KBM-7 (cell line): ENCODE data around the gene ACAD9.
"Not testable (repeated sequence)": the region's sequence is repeated elsewhere in the genome, so short reads cannot be mapped to it uniquely, and the experiment has no call there.

Experiments
- DNase-seq: peaks from one replicate; pipeline ENCODE4 v3.0.0-alpha.2; 2015
- in situ Hi-C: fragments of 300-500 bp; cut with MboI; formaldehyde crosslinking; loops from 2 replicates; pipeline ENCODE4 v1.14.3; 2020; ENCODE audit warnings: low sequenced_read_pairs, low pct_unique_long_range_greater_than_20kb, mixed read lengths

The ACAD9 gene

DNA sequence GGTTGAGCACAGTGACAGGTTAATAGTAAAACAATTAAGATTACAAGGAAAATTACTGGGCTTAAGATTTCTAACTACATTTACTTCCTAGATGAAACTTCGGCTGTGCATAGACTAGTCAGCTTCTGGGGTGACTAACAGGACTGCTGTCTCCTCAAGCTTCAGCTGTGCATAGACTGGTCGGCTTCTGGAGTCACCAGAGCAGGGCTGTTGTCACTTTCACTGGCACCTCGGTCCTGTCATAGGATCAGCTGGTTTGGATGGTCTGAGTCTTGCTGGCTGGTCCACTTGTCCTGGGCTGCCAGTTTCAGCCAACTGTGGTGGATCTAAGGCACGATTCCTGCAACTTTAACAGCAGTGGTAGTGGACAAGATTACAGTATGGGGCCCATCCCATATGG lies 23.9 kb upstream of the ACAD9 start:
- DNase-seq: no peak
- in situ Hi-C loops: no loop called here

DNA sequence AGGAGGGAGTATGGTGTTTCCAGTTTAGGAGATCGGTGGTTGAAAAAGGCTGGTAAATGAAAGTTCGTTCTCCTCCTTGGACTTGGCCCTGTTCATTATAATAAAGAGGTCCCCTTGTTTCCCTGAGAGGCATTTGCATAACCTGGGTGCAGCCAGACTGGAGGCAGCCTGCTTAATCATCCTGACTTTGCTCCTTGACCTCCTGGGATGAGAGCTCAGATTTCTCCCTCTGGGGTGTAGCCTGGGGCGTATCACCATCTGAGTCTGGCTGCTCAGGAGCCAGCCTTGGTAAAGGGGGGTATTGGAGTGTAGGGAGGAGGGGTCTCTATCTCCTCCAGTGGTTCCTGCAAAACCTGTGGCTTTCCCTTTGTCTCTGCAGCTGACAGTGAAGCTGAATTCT lies 21.3 kb upstream of the ACAD9 start:
- in situ Hi-C loops: no loop called here
- no peak for DNase-seq

DNA sequence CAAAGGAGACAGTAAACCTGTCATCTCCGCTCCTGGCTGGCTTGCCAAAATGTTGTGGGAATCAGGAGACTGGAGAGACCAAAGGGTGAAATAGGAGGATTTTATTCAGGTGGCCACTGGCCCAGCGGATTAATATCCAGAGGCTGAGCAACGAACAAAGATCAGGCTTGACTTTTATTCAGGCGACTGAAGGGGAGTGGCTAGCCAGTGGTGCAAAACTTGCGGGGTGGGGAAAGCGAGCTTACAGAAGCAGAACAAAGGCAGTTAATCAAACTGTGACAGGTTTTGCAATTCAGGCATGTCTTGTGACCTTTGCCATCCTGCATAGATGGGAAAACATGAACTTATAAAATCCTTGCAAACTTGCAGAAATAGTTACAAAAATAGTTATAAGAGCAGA lies 19.8 kb upstream of the ACAD9 start:
- in situ Hi-C loops: no loop called here

DNA sequence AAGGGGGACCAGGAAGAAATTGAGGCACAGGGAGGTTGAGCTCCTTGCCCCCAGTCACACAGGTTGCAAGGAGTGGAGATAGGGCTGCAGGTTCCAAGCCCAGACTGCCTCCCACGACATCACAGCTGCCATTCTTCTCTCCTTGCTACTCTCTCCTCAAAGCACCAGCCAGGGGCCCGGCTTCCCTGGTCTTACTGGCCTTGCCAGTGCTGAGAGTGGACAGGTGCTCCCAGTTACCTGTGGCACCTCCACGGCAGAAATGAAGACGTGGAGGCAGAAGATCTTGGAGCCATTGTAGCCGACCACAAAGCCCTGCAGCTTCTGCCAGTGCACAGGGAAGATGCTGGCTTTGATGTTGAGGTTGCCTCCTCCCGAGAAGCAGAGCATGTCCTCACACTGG lies 17.9 kb upstream of the ACAD9 start:
- in situ Hi-C loops: no loop called here
- DNase-seq: no peak

More for the DNA sequence above, 19.8 kb upstream of the ACAD9 start:
- DNase-seq: peak; percentile 51

DNA sequence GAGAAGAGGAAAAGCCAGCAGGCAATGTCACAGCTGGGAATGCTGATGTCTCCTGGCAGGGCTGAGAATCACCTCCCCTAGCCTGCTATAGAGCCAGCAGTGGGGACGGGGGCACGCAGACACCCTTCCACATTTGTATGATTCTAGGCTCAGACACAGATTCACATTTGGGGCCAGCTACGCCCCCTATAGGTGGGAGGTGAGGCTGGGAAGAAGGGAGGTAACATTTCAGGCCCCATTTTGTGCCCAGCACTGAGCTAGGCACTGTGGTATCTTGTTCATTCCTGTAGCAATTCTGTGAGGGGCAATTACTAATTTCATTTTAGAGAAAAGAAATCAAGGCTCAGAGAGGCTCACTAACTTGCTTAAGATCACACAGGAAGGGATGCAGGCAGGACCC lies 15.9 kb upstream of the ACAD9 start:
- DNase-seq: peak; percentile 15

DNA sequence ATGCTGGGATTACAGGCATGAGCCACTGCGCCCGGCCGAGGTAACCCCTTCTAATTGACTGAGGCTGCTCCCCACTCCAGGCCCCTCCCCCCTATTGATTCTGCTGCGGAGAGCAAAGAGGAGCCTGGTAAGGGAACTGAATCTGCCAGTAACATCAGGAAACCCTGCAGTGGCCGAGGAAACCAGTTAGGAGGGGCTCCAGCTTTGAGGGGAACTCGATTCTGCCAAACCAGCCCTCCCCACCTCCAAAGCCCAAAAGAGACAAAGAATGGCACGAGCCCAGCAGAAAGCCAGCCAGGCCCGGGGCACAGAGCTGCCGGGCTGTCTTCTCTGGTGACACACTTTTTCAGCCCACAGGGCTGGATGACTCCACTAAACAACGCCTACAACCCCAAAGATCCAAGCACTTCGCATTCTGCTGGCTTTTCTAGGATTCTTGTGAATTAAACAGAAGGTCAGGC lies 15.0 kb upstream of the ACAD9 start:
- in situ Hi-C loops: no loop called here
- DNase-seq: no peak

More for the DNA sequence above, 15.9 kb upstream of the ACAD9 start:
- in situ Hi-C loops: no loop called here

DNA sequence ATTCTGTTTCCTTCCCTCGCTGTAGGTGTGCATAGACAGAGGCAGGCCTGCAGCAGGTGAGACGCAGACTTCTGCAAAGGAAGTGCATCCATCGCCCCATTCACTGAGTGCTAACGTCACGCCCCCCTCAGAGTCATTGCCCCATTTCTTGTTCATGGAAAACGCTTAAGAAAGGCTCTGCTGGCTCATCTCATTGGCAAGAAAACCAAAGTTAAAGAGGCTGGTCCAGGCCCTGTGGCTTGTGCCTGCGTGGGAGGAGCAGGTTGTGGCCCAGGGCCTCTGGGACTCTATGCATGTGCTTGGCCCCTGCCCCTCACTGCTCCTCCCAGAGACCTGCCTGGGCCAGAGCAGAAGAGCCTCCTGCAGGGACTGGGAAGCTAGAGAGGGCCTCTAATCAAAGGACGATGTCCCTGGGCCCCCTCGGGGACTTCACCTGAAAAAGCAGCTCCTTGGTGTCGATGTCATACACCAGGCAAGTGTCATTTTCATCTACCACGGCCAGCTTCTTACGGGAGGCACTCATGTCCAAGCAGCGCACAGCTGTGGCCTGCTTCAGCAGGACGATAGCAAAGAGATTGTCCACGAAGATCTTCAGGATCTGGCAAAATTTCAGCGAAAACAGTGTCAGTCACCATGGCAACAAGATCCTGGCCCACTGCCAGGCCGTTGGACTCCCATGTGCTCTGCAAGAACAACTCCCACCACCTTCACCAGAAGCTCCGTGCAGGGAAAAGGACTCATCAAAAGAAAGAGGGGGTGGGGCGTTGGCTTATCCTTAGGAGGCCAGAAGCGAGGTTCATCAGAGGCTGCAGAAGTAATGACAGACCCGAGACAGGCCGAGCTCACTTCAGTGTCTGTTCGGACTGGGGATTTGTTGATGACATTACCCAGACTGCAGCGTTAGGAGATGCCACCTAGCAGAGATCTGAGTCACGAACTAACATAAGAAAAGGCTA lies 14.3 kb upstream of the ACAD9 start:
- peak; percentile 65 for DNase-seq
- in situ Hi-C loops: not testable (repeated sequence)

DNA sequence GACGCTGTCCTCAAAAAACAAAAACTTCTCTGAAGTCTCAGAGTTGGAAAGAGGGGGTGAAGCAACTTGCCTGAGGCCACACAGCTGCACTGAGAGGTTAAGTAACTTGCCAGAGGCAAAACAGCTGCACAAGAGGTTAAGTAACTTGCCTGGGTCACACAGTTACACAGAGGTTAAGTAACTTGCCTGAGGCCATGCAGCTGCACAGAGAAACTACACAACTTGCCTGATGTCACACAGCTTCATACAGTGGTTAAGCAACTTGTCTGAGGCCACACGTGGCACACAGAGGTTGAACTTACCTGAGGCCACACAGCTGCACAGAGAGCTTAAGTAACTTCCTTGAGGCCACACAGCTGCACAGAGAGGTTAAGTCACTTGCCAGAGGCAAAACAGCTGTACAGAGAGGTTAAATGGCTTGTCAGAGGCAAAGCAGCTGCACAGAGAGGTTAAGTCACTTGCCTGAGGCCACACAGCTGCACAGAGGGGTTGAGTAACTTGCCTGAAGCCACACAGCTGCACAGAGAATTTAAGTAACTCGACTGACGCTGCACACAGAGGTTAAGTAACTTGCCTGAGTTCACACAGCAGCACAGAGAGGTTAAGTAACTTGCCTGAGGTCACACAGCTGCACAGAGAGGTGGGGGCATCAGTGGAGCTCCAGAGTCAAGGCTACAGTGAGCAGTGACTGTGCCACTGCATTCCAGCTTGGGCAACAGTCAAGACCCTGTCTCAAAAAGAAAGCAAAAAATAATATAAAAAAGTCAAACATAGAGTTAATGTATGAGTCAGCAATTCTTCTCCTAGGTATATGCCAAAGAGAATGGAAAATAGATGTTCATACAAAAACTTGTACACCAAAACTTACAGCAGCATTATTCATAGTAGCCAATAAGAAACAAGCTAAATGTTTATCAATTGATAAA lies 12.0 kb upstream of the ACAD9 start:
- no peak for DNase-seq
- in situ Hi-C loops: no loop called here

DNA sequence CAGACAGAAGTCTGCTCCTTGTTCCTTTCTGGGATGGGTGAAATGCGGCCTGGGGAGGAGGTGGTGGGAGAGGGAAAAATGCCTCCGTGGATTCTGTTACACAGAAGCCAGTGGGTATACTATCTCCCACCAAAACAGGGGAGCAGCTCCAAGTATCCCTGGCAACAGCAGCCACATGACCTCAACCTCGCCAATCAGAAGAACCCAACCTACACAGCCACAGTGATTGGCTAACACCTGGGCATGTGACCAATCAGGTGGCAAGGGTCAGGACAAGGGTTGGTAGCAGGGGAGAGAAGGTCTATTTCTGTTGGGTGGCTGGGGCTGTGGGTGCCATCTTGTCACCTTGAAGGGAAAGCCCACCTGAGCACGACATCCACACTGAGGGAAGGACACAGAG lies 9.1 kb upstream of the ACAD9 start:
- in situ Hi-C loops: no loop called here
- DNase-seq: no peak

DNA sequence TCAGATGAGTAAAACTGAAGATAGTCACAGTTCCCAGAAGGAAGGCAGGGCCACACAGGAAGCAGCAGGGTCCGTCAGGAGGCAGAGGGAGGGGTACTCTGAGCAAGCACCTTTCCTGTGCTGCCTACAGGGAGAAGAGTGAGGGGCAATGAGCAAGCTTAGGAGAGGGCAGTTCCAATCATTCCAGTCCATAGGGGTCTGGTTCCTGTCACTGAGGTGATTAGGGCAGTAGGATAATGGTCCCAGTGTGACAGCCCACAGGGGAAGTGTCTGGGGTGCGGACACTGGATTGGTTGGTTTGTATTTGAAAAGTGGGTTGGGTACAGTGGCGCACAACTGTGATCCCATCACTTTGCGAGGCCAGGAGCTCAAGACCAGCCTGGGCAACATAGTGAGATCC lies 7.1 kb upstream of the ACAD9 start:
- in situ Hi-C loops: no loop called here
- no peak for DNase-seq

DNA sequence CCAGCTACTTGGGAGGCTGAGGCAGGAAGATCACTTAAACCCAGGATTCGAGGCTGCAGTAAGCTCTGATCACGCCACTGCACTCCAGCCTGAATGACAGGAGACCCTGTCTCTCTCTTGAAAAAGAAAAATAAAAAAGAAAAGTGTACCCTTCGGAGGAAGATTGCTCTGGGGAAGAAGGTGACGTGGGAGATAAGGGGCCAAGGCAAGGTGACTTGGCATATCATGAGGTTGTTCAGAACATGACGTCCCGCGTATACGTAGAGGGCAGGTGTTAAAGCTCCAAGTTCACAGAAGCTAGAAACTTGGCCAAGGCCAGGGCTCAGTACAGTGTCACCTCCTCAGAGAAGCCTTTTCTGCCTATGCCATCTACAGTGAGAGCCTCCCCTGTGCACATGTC lies 6.7 kb upstream of the ACAD9 start:
- in situ Hi-C loops: no loop called here
- no peak for DNase-seq

DNA sequence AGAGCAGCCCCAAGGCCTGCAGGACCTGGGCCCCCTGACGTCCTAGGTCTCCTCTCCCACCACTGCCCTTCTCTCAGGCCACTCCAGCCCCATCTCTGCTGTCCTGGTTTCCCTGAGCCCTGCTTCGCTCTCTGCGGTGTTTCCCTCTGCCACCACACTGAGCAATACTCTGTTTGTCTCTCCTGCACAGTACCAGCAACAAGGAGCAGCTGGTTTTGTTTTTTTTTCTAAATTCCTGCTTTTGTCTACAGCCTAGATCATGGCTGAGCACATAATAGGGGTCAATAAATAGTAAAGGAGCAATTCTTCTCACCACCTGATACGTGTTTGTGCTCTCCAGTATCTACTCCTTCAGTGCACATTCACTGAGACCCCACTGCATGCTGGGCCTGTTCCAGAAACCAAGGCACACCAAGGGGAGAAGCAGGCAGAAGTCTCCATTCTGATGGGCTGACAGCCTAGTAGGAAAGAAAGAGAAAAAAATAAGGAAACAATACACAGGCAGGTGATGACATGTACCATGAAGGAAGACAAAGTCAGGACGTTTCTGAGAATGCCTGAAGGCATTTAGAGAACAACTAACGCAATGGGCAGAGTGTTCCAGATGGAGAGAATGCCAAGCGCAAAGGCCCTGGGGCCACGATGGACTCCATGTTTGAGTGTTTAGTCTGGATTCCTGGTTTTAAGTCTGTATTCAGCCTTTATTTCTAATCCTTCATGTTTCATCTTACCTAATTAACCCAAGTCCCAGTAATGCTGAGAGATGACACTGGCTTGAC lies 6.0 kb upstream of the ACAD9 start:
- DNase-seq: no peak
- in situ Hi-C loops: no loop called here

DNA sequence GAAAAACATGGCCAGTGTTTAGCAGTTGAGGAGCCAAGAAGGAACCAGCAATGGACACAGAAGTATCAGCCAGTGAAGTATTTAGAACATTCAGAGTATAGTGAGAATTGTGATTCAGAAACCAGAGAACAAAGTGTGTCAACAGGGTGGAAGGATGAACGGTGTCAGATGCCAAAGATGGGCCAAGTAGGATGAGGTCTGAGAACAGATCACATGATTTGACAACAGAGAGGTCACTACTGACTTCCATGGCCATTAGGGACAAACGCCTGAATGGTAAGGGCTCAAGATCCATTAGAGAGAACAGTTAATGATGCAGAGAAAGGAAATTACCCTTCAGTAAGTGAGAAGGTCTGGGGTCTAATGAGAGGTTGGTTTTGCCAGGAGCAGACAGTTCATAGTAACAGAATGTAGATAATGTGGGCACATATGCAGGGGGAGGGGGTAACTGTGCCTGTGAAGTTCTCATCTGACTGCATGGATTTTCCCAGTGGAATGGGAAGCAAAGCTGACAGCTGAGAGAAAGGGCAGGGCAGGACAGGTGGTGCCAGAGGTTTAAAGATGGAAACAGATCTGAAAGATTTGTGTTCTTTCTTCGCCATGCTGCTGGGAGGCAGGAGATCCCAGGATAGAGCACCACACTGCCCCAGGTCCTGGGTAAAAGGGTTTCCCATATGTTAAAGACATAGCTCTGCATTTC lies 4.8 kb upstream of the ACAD9 start:
- in situ Hi-C loops: no loop called here
- DNase-seq: no peak

DNA sequence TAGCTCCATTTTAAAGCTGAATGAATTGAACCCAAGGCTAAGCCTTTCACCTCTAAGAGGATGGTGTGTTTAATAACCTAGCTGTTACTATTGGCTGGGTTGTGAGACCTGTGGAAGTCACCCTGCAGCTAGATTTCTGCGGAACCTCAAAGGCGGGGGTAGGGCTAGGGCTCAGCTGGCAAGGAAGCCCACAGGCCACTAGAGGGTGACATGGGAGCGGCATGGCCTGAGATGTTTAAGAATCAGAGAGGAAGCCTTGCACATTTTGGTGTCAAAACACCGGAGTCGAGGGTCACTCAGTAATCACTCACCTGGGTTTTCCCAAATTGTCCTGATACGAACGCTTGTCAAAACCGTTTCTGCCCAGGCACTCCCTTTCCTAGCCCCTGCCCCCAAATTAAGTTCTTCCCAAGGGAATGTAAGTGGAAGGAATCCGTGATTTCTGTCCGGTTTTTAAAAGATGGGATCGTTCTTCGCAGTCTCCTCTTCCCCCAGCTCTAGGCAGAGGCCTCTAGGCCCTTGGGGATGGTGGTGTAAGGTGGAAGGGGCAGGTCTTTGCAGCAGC lies 3.8 kb upstream of the ACAD9 start:
- peak; percentile 73 for DNase-seq
- in situ Hi-C loops: no loop called here

DNA sequence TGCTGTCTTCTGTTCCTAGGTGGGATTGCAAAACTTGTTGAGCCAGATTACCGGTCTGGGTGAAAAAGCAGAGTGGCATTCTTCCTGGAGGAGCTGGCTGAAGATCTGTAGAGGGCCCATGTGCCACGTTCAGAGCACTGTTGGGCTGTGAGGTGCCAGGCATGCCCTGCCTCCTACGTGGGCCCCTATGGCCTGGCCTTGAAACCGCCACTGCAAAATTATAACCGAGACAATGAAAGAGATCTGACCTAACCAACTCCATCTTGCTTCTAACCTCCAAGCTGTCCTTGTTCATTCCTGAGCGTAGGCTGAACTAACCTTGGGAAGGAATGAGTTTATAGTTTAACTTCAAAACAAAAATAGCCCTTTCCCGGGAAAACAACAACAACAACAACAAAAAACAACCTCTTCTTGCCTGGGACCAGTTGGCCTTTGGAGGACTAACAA lies 1.4 kb upstream of the ACAD9 start:
- no peak for DNase-seq
- in situ Hi-C loops: no loop called here

DNA sequence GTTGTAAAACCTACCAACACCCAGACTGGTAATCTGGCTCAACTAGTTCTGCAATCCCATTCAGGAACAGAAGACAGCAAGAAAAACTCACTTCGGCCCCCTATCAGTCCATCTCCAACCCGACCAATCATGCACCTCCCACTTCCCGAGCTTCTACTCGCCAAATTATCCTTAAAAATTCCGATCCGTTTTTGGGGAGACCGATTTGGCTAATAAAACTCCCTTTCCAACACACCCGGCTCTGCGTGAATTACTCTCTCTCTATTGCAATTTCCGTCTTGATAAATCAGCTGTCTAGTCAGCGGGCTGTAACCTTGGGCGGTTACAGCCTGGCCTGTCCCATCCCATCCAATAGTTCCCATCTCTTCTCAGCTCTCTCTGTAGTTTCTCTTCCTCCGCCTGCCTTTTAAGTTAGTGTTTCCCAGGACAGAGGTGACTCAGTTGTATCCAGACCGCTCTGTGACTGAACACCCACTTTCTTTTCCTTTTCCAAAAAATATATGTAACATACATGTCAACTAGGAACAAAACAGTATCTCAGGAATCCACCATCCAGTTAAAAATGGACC lies 780 bp upstream of the ACAD9 start:
- in situ Hi-C loops: no loop called here
- DNase-seq: peak; percentile 61

DNA sequence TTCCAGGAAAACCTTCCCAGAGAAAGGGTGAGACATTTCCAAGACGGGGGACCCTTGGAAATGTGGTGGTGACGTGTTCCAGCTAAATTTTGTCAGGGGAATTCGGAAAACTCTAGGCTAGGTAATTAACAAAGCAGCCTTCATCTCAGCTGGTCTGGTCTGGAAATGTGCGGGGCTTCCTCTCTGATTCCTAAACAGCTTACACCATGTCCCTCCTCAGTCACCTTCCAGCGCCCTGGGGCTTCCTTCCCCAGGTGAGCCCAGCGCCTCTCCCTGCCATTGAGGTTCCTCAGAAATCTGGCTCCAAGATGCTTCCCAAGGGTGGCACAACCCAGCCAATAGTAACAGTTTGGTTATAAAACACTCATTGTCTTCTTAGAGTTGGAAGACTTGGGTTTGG lies 571 bp downstream of the ACAD9 start:
- DNase-seq: no peak

DNA sequence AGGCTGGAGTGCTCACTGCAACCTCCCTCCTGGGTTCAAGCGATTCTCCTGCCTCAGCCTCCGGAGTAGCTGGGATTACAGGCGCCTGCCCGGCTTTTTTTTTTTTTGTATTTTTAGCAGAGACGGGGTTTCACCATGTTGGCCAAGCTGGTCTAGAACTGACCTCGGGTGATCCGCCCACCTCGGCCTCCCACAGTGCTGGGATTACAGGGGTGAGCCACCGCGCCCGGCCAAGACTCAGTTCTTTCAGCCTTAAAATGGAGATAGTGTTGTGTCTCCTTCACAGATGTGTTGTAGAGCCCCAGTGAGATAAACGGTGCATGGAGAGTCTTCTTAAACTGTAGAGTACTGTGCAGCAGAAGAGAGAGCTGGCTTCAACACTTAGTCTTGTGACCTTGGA lies 1.0 kb downstream of the ACAD9 start:
- in situ Hi-C loops, DNase-seq: not testable (repeated sequence)

More for the DNA sequence above, 571 bp downstream of the ACAD9 start:
- in situ Hi-C loops: no loop called here
